WI38 (cell line): ENCODE data around the gene AHRR.

ENCODE experiments used
- H3K4me3 ChIP-seq: 2 replicates; pipeline ENCODE4 v1.5.1; 2011; ENCODE audit warnings: low read depth, mild to moderate bottlenecking, control low read depth, low read length
- CTCF ChIP-seq: IDR thresholded peaks from 2 replicates; pipeline ENCODE4 v1.5.1; 2012; ENCODE audit warnings: low read depth, mild to moderate bottlenecking, control low read depth, low read length

The AHRR gene

GRCh38 chr5:452978-453710 lies 131.6 kb downstream of the AHRR start:
- no peak overlapping the region for H3K4me3 ChIP-seq
- no peak for TF ChIP-seq CTCF

GRCh38 chr5:453725-454481 lies 132.4 kb downstream of the AHRR start:
- H3K4me3 ChIP-seq: no peak overlapping the region
- TF ChIP-seq CTCF: no peak

- no peak for TF ChIP-seq CTCF
- H3K4me3 ChIP-seq: no peak overlapping the region
Observed at GRCh38 chr5:454936-455335, 133.4 kb downstream of the AHRR start.

GRCh38 chr5:455806-456205 lies 134.3 kb downstream of the AHRR start:
- no peak for TF ChIP-seq CTCF
- H3K4me3 ChIP-seq: no peak overlapping the region

GRCh38 chr5:456351-457194 lies 135.1 kb downstream of the AHRR start:
- no peak overlapping the region for H3K4me3 ChIP-seq
- no peak for TF ChIP-seq CTCF

- TF ChIP-seq CTCF: no peak
- no peak overlapping the region for H3K4me3 ChIP-seq
Observed at GRCh38 chr5:457195-457961, 135.9 kb downstream of the AHRR start.
